Measurements from ENCODE around the gene RB1. TPM values are rescaled to one million over a fixed set of nuclear protein-coding genes. Genes with fewer than 3 reads are reported as not detected.

RB1 gene
- total RNA-seq, 1 experiment from 2014 or later, result 18.8 TPM

- TF ChIP-seq ZNF425 (CRISPR knock-in tag; conservative IDR thresholded peaks at IDR 0.05) (no peak), ZNF263 (CRISPR knock-in tag; IDR thresholded peaks at IDR 0.05; ENCODE audit: low read depth) (no peak), ZNF232 (CRISPR knock-in tag; IDR thresholded peaks at IDR 0.05) (no peak), IRF2 (CRISPR knock-in tag; IDR thresholded peaks at IDR 0.05; ENCODE audit: borderline replicate concordance, low read depth) (no peak), CREM (CRISPR knock-in tag; IDR thresholded peaks at IDR 0.05) (no peak), ETV6 (CRISPR knock-in tag; IDR thresholded peaks at IDR 0.05) (no peak)
Observed at GRCh38 chr13:48370815-48371214, 67.3 kb downstream of the RB1 start (continued).

- H3K4me1 Mint-ChIP-seq, result no peaks in the 10 kb centered on the region
- no peak for TF ChIP-seq SP1 (CRISPR knock-in tag; conservative IDR thresholded peaks at IDR 0.05)
- TF ChIP-seq ETV6 (CRISPR knock-in tag; IDR thresholded peaks at IDR 0.05), result no peak
- TF ChIP-seq CDX4 (CRISPR knock-in tag; IDR thresholded peaks at IDR 0.05; ENCODE audit: borderline replicate concordance), result no peak
- TF ChIP-seq E2F5 (CRISPR knock-in tag; IDR thresholded peaks at IDR 0.05), result no peak
- no peak for TF ChIP-seq E2F4 (CRISPR knock-in tag; IDR thresholded peaks at IDR 0.05; ENCODE audit: borderline replicate concordance, low read depth)
- no peak for TF ChIP-seq ATF6 (CRISPR knock-in tag; IDR thresholded peaks at IDR 0.05)
- no peak for TF ChIP-seq OVOL2 (CRISPR knock-in tag; IDR thresholded peaks at IDR 0.05; ENCODE audit: borderline replicate concordance)
- no peak for TF ChIP-seq ZNF121 (CRISPR knock-in tag; IDR thresholded peaks at IDR 0.05)
- POLR2A ChIA-PET, result no interaction called here
Observed at GRCh38 chr13:48377857-48378256, 74.3 kb downstream of the RB1 start.

GRCh38 chr13:48380581-48380980 lies 77.0 kb downstream of the RB1 start:
- no peaks in the 10 kb centered on the region for H3K4me1 Mint-ChIP-seq
- H3K36me3 Mint-ChIP-seq, result peaks cover 3% of the 10 kb centered on the region
- ChIA-PET POLR2A (no interaction called here), CTCF (no interaction called here)
- no peaks in the 10 kb centered on the region for H3K27me3 Mint-ChIP-seq (ENCODE audit: low read depth)
- DNase-seq (ENCODE audit: low spot score) (no peak), ATAC-seq (no peak)
- no peak overlapping the region for H3K27ac Mint-ChIP-seq
- H3K9me3 Mint-ChIP-seq, result peaks cover 2% of the 10 kb centered on the region; the same call in 1 of the 2 replicates
- H3K4me3 Mint-ChIP-seq, result no peak overlapping the region
- no peak for TF ChIP-seq ATF1 (CRISPR knock-in tag; IDR thresholded peaks at IDR 0.05)
- TF ChIP-seq PRDM15 (CRISPR knock-in tag; IDR thresholded peaks at IDR 0.05), result no peak
- TF ChIP-seq SP1 (CRISPR knock-in tag; conservative IDR thresholded peaks at IDR 0.05), result no peak
- TF ChIP-seq ZNF425 (CRISPR knock-in tag; conservative IDR thresholded peaks at IDR 0.05), result no peak
- no peak for TF ChIP-seq ELF4 (CRISPR knock-in tag; IDR thresholded peaks at IDR 0.05; ENCODE audit: low read depth)
- no peak for TF ChIP-seq ZNF416 (CRISPR knock-in tag; IDR thresholded peaks at IDR 0.05)
- TF ChIP-seq TEAD4 (CRISPR knock-in tag; IDR thresholded peaks at IDR 0.05), result no peak
- TF ChIP-seq CREB1 (CRISPR knock-in tag; IDR thresholded peaks at IDR 0.05), result no peak

More at GRCh38 chr13:48377857-48378256, 74.3 kb downstream of the RB1 start:
- ATAC-seq (no peak), DNase-seq (ENCODE audit: low spot score) (no peak)
- CTCF ChIA-PET, result no interaction called here
- Mint-ChIP-seq H3K27me3 (ENCODE audit: low read depth) (no peaks in the 10 kb centered on the region), H3K36me3 (peaks cover 10% of the 10 kb centered on the region), H3K27ac (no peak overlapping the region), H3K9me3 (peaks cover 7% of the 10 kb centered on the region), H3K4me3 (no peak overlapping the region)
